GM23338 (cell line): ENCODE results near the gene SST. TPM values are rescaled to one million over a fixed set of nuclear protein-coding genes. Genes with fewer than 3 reads are reported as not detected.

Experiments
- ATAC-seq: fragments of 200-7000 bp; cut with Tn5 transposase; 3 replicates; pipeline ENCODE4 v1.9.1; 2020
- DNase-seq: peaks from one replicate; pipeline ENCODE4 v3.0.0-alpha.2; 2015; ENCODE audit warnings: low spot score
- H2AFZ ChIP-seq: fragments of 200-600 bp; sonication (generic); 2 replicates; pipeline ENCODE4 v1.8.0; 2016; ENCODE audit warnings: antibody characterized with exemption, mild to moderate bottlenecking, moderate library complexity
- H3F3A ChIP-seq: fragments of 200-600 bp; sonication (generic); replicated peaks from 2 replicates; pipeline ENCODE4 v1.8.0; 2017; ENCODE audit warnings: antibody characterized with exemption, mixed run types, low read depth
- H3K27ac ChIP-seq: fragments of 200-600 bp; sonication (generic); 2 replicates; pipeline ENCODE4 v1.6.1; 2016; ENCODE audit warnings: low read depth
- H3K27me3 ChIP-seq: fragments of 200-600 bp; sonication (generic); 2 replicates; pipeline ENCODE4 v1.8.0; 2016; ENCODE audit warnings: mild to moderate bottlenecking, mixed run types, moderate library complexity; ENCODE audit not compliant: insufficient read depth
- H3K36me3 ChIP-seq: fragments of 200-600 bp; sonication (generic); 2 replicates; pipeline ENCODE4 v1.8.0; 2016; ENCODE audit warnings: mild to moderate bottlenecking; ENCODE audit not compliant: insufficient read depth
- H3K4me1 ChIP-seq: fragments of 200-600 bp; sonication (generic); 2 replicates; pipeline ENCODE4 v1.8.0; 2016; ENCODE audit warnings: mild to moderate bottlenecking, moderate library complexity; ENCODE audit not compliant: insufficient read depth
- H3K4me2 ChIP-seq: fragments of 200-600 bp; sonication (generic); 2 replicates; pipeline ENCODE4 v1.7.1; 2017; ENCODE audit warnings: mixed run types
- H3K4me3 ChIP-seq: fragments of 200-600 bp; sonication (generic); 2 replicates; pipeline ENCODE4 v1.6.1; 2016; ENCODE audit warnings: mixed run types
- H3K79me2 ChIP-seq: fragments of 200-600 bp; sonication (generic); replicated peaks from 2 replicates; pipeline ENCODE4 v1.8.0; 2017; ENCODE audit warnings: mild to moderate bottlenecking; ENCODE audit not compliant: insufficient read depth
- H3K9me2 ChIP-seq: fragments of 200-600 bp; sonication (generic); 2 replicates; pipeline ENCODE4 v1.8.0; 2017; ENCODE audit not compliant: insufficient read depth
- H4K20me1 ChIP-seq: fragments of 200-600 bp; sonication (generic); replicated peaks from 2 replicates; pipeline ENCODE4 v1.8.0; 2017; ENCODE audit warnings: mild to moderate bottlenecking; ENCODE audit not compliant: insufficient read depth
- H3K27ac Mint-ChIP-seq: 2 replicates; pipeline ENCODE4 v1.8.0; 2020; ENCODE audit warnings: inconsistent platforms, mild to moderate bottlenecking, moderate library complexity, mixed read lengths
- H3K27me3 Mint-ChIP-seq: 3 replicates; pipeline ENCODE4 v1.8.0; 2022; ENCODE audit warnings: low read depth, mild to moderate bottlenecking, moderate library complexity, mixed read lengths, inconsistent platforms; ENCODE audit not compliant: insufficient read depth, poor library complexity
- H3K36me3 Mint-ChIP-seq: 3 replicates; pipeline ENCODE4 v1.8.0; 2021; ENCODE audit warnings: low read depth, mild to moderate bottlenecking, inconsistent platforms, moderate library complexity, mixed read lengths
- H3K4me1 Mint-ChIP-seq: 3 replicates; pipeline ENCODE4 v1.8.0; 2020; ENCODE audit warnings: mild to moderate bottlenecking, inconsistent platforms, mixed read lengths
- H3K4me3 Mint-ChIP-seq: 3 replicates; pipeline ENCODE4 v1.8.0; 2021; ENCODE audit warnings: moderate library complexity, mild to moderate bottlenecking, inconsistent platforms, mixed read lengths
- H3K9me3 Mint-ChIP-seq: 3 replicates; pipeline ENCODE4 v1.8.0; 2020; ENCODE audit warnings: moderate library complexity, mild to moderate bottlenecking, inconsistent platforms, mixed read lengths
- CREB1 ChIP-seq: fragments of 250-450 bp; sonication (Bioruptor Pico); IDR thresholded peaks from 2 replicates; pipeline ENCODE4 v1.5.0; 2020; ENCODE audit warnings: low read depth, mild to moderate bottlenecking, moderate library complexity
- CTCF ChIP-seq, 2 experiments: fragments of 200-600 bp in 1 of 2; sonication (generic) in 1 of 2; conservative IDR thresholded peaks; 2 replicates each; pipeline versions ENCODE4 v1.5.1 to v1.6.1; 2016 to 2017; ENCODE audit warnings: antibody characterized with exemption in 2 of 2, low read depth in 2 of 2, mild to moderate bottlenecking in 2 of 2, moderate library complexity in 1 of 2
- ETS1 ChIP-seq: IDR thresholded peaks from 2 replicates; pipeline ENCODE4 v1.6.1; 2016; ENCODE audit warnings: antibody characterized with exemption
- EZH2 ChIP-seq: fragments of 200-600 bp; sonication (generic); IDR thresholded peaks from one replicate; pipeline ENCODE4 v1.8.0; 2017; ENCODE audit warnings: antibody characterized with exemption, mild to moderate bottlenecking, low read depth; ENCODE audit not compliant: unreplicated experiment
- EZH2phosphoT487 ChIP-seq: fragments of 200-600 bp; sonication (generic); IDR thresholded peaks from one replicate; pipeline ENCODE4 v1.8.1; 2018; ENCODE audit warnings: antibody characterized with exemption; ENCODE audit not compliant: unreplicated experiment
- JUNB ChIP-seq: IDR thresholded peaks from one replicate; pipeline ENCODE4 v1.6.1; 2016; ENCODE audit warnings: antibody characterized with exemption; ENCODE audit not compliant: unreplicated experiment
- NANOG ChIP-seq: IDR thresholded peaks from 2 replicates; pipeline ENCODE4 v1.6.1; 2016; ENCODE audit warnings: antibody characterized with exemption, borderline replicate concordance
- POLR2AphosphoS5 ChIP-seq: IDR thresholded peaks from 2 replicates; pipeline ENCODE4 v1.6.1; 2016; ENCODE audit warnings: antibody characterized with exemption, low read depth
- REST ChIP-seq: IDR thresholded peaks from one replicate; pipeline ENCODE4 v1.6.1; 2018; ENCODE audit warnings: antibody characterized with exemption; ENCODE audit not compliant: unreplicated experiment
- STAT1 ChIP-seq: IDR thresholded peaks from one replicate; pipeline ENCODE4 v1.6.1; 2016; ENCODE audit warnings: antibody characterized with exemption; ENCODE audit not compliant: unreplicated experiment
- ZNF114 ChIP-seq: fragments of 250-450 bp; sonication (Bioruptor Pico); IDR thresholded peaks from 2 replicates; pipeline ENCODE4 v1.5.0; 2020; ENCODE audit warnings: mild to moderate bottlenecking, moderate library complexity
- ZNF331 ChIP-seq: fragments of 250-450 bp; sonication (Bioruptor Pico); IDR thresholded peaks from 2 replicates; pipeline ENCODE4 v1.5.0; 2020; ENCODE audit warnings: low read depth, mild to moderate bottlenecking, moderate library complexity
- polyA plus RNA-seq: library from polyadenylated mRNA; unstranded; fragments of >200 nt; fragmentation: Nextera tagmentation; extraction: Ambion mirVana; gene quantifications from 2 replicates; pipeline ENCODE4 v1.2.1, GENCODE V29; 2016
- total RNA-seq: library from RNA; depleted of rRNA; stranded (reverse); fragments of >200 nt; shearing (Covaris generic); gene quantifications from 2 replicates; pipeline ENCODE4 v1.2.3, GENCODE V29; 2014

SST gene
- total and polyA plus RNA-seq, 2 experiments from 2014 or later = 3.9 TPM; not detected in 1

GRCh38 chr3:187665010-187665409, 5.2 kb downstream of the SST start (continued):
- TF ChIP-seq CTCF (conservative IDR thresholded peaks at IDR 0.05; ENCODE audit: low read depth in 2 of 2) (no peak), ZNF331 (CRISPR knock-in tag) (no peak), ZNF114 (CRISPR knock-in tag) (no peak), JUNB (no peak), POLR2AphosphoS5 (no peak), NANOG (no peak), REST (no peak)

GRCh38 chr3:187662848-187663409, 7.3 kb downstream of the SST start:
- Mint-ChIP-seq H3K4me3 (no peak overlapping the region), H3K36me3 (no peaks in the 10 kb centered on the region), H3K27ac (no peak overlapping the region), H3K9me3 (no peaks in the 10 kb centered on the region), H3K27me3 (no peaks in the 10 kb centered on the region), H3K4me1 (no peaks in the 10 kb centered on the region)
- H2AFZ ChIP-seq = peak overlapping the region; percentile 43; the same call in 1 of the 2 replicates
- H3K79me2 ChIP-seq = no peaks in the 10 kb centered on the region
- H3F3A ChIP-seq = no peaks in the 10 kb centered on the region
- no peaks in the 10 kb centered on the region for H3K4me1 ChIP-seq
- ATAC-seq = no peak
- H3K4me3 ChIP-seq = no peak overlapping the region
- DNase-seq = no peak
- no peaks in the 10 kb centered on the region for H3K36me3 ChIP-seq
- H3K9me2 ChIP-seq = peaks cover 4% of the 10 kb centered on the region; the same call in 1 of the 2 replicates
- H3K27me3 ChIP-seq = no peaks in the 10 kb centered on the region
- no peak overlapping the region for H3K4me2 ChIP-seq
- H3K27ac ChIP-seq = no peak overlapping the region
- no peaks in the 10 kb centered on the region for H4K20me1 ChIP-seq
- no peak for TF ChIP-seq POLR2AphosphoS5
- TF ChIP-seq ZNF114 (CRISPR knock-in tag) = no peak
- TF ChIP-seq ETS1 = no peak
- TF ChIP-seq REST = no peak
- no peak for TF ChIP-seq CREB1
- TF ChIP-seq STAT1 = no peak
- TF ChIP-seq EZH2 = no peak
- TF ChIP-seq EZH2phosphoT487 = no peak
- TF ChIP-seq CTCF (conservative IDR thresholded peaks at IDR 0.05; ENCODE audit: low read depth in 2 of 2) = no peak
- no peak for TF ChIP-seq JUNB
- no peak for TF ChIP-seq NANOG
- no peak for TF ChIP-seq ZNF331 (CRISPR knock-in tag)
